Stimulated activated CD8-positive, alpha-beta memory T cell treated with anti-CD3 and anti-CD28 coated beads, Interleukin-15, amount 100 ng/mL, for 4 hours (primary cell): Measurements from ENCODE around the gene CFAP58.
"Not testable (repeated sequence)": the region's sequence is repeated elsewhere in the genome, so short reads cannot be mapped to it uniquely, and the experiment has no call there.

Experiments
- DNase-seq, 2 donors: peaks; one replicate each; pipeline ENCODE4 v3.0.0-alpha.2; 2020; ENCODE audit warnings: low read depth in 2 of 2

CFAP58 gene

DNA sequence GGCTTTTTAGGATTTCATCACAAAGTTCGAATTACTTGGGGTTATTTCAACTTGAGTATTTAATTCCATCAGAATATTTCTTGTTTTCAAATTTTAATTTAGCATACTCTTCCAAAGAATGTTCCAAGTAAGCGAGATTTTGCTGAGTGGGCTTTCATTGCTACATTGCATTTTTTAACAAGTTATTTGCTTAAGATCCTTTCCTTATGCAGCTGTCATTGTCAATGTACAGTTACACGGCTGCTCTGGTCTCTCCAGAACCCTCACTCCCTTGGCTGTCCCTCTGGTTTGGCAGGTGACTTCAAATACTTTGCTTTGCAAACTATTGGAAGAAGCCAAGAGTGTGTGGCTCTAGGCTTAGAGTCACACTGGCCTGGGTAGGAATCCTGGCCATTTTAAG, 80.0 kb downstream of the CFAP58 start:
- DNase-seq = no peak

DNA sequence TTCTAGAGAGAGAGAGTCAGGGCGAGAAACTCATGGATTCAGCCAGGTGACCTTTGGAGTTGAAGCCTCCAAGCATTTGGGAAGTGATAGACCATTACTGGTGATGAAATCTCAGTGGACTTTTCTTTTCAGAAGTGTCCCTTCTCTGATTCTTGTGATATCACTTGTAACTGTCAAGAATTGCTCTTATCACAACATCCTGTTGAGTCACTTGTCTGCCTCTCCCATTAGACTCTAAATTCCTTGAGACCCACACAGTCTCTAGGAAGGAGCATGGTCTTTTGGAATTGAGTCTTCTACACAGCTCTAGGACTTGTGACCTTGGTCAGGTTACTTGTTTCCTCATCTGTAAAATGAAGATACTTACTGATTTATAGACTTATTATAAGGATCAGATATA, 81.0 kb downstream of the CFAP58 start:
- DNase-seq = no peak

DNA sequence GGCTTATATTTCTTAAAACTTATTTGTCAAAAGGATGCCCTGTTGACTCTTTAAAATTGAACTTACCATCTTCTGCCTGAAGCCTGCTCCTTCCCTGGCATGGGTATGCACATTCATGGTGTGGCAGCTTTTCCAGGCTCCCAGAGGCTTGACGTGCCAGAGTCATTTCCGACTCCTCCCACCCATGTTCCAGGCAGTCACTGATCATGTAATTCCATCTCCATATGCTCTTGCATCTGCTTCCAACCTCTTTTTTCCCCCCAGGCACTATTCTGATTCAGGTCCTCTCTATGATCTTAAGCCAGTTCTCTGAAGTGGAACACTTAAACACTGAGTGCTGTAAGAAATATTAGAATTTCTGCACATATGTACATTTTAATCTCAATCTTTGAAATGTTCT, 82.2 kb downstream of the CFAP58 start:
- no peak for DNase-seq

DNA sequence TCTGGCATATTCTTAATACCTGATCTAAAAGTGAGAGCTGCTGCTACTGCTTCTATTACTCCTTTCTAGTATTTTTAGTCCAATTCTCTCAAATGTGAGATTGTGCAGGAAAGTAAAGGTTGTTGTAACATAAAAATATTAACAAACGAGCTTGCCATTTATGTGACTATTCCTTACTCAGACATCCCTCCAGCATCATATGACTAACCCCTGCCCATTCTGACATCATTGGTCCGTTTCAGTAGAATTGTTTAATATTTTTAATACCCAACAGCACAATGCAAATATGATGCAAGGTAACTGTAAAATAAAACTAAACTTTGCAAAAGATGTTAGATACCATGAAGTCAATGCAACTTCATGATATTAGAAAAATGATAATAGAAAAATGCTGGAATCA, 83.6 kb downstream of the CFAP58 start:
- no peak for DNase-seq

DNA sequence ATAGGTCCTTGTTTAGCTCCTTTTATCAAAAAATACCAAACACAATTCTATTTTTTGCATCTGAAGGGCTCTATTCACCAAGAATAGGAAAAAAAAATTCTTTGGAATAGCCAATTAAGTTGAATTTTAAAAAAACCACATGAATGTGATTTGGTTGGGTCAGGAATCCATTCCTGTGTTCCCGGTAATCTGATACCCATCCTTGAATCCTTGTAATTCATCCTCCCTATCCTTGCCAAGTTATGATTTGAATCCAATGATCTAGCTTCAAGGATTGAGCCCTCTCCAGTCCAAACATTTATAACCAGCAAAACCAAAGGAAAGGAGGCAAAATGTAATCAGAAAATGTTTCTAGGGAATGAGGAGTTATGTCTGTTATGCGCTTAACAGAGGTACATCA, 86.6 kb downstream of the CFAP58 start:
- no peak for DNase-seq

DNA sequence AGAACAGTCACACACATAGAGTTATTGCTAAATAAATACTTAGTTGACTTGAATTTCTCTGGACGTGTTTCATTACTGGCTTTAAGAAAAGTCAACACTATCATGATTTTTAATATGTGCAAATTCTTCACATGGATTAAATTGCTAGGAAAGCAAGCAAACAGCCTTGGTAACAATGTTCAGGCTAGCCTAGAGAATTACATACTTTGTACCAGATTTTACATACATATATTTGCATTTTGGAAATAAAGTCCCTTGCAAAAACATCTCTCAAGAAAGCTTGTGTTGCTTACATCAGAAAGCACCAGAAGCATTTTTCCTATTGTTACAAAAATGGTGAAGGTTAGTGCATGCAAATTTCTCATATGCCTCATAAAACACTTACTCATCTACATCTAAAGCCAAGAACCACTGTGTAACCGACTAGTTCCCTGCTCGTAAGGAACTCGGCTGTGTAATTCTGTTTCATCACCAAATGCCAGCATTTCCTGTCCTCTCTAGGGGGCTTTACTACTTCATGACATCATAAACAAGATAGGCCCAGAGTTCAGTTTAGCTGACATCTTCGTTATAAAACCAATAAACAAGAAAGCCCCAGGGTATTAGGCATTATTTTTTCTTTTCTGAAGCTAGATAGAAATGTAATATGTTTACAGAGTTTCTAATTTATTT, 87.8 kb downstream of the CFAP58 start:
- DNase-seq = no peak

DNA sequence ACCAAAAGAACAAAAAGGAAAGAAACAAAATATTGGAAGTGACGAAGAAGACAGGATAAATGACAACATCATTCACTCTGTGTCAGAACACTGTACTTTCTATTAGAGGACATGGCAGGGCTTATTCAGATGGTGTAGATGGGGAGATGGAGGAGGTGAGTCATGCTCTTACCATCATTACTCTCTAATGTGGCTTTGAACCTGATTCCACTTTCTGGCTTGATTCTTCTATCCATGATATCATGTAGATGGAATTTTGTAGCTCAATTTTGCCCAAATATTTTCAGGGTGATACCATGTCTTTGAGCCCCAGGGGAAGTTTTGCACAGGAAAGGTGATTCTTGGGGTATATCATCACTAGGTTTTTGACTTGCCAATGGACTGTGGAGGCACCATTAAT, 91.7 kb downstream of the CFAP58 start:
- DNase-seq = no peak

DNA sequence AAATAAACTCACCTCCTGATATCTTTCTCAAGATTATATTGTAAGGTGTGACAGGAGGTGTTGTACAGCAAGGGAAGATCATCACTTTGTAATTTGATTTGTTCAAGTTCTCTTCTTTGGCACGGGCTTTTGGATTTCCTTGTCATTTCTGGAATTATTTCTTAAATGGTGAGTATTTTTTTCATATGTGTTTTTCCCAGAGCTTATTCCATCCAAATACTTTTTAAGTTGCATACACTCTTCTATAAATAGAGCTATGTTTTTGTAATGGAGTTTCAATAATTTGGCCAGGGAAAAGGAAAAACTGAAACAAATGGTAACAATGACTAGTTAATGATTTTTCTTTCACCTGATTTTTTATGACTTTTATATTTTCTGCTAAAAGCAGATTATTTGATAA, 92.5 kb downstream of the CFAP58 start:
- DNase-seq = no peak

DNA sequence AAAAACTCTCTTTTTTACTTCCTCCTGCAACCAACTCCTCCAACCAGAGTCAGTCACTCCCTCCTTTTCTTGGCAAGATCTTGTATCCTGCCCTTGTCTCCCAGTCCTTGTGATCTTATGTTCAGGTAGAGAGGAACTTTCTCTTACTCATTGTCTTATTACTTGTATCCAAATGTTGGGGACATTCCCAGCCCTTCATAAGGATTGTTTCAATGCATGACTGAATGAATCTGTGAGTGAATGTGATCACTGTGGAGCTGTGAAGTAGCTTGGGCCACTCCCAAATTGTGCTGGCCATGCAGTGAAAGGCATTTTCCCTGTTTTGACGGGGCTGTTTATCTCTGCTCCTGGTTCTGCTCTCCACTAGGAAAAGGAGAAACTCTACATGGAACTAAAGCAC, 93.7 kb downstream of the CFAP58 start:
- DNase-seq = no peak

DNA sequence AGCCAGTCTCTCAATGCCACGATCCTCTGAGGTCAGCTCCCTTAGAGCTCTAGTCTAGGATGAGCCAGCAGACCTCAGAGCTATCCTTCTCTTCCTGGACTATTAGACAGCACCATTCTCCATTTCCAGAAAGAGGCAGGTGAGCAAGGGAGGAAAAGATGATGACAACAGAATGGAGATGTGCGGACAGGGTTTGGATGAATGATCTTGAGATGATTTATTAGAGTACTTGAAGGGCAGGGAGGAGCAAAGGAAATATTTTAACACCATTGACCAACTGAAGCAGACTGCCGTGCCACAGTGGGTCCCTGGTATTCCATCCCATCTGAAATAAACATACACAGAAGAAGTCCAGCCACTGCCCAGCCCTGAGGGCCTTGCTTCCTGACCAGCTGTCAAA, 94.3 kb downstream of the CFAP58 start:
- no peak for DNase-seq

DNA sequence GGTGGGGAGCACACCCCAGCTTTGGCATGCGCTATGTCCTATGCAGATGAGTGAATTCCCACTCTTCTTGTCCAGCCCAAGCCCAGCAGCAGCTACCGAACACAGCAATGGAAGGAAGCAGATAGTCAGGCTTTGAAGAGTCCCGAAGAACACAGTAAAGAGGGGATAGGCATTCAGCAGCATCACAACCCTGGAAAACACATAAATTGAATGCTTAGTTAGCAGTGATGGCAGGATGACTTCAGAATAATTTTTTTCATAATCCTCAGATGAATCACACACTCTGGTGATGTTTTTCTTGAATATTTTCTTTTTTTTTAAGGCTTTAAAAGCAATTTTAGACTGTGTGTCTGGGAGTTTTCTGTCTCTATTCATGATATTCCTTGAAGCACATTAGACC, 95.8 kb downstream of the CFAP58 start:
- no peak for DNase-seq

DNA sequence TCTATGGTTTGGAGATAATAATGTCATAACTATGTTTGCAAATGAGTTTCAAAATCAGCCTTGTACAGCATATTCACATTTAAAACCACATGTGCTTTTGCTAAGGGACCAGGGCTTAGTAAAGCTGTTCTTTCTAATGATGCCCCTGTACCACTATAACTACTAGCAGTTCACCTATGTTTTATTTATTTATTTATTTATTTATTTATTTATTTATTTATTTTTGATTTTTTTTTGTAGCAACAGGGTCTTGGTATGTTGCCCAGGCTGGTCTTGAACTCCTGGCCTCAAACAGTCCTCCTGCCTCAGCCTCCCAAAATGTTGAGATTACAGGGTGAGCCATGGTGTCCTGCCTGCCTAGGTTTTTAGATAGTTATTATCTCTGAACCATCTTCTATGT, 96.9 kb downstream of the CFAP58 start:
- DNase-seq = no peak

DNA sequence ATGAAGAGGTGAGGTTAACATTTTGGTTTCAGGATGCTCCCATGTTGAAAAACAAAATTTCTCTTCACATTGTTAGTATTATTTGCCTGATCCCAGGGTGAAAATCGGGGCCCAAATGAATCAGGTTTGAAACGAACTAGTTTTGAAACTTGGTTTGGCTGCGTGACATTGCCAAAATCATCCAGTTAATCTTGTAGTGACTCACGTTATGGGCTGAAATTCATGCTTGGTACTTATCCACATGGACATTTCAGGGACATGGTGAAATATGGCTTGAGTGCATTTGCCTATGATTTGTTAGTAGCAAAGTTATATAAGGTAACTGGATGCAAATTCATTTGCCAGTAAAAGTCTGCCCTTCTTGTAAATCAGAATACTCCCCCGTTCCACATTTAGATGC, 97.3 kb downstream of the CFAP58 start:
- DNase-seq = no peak

DNA sequence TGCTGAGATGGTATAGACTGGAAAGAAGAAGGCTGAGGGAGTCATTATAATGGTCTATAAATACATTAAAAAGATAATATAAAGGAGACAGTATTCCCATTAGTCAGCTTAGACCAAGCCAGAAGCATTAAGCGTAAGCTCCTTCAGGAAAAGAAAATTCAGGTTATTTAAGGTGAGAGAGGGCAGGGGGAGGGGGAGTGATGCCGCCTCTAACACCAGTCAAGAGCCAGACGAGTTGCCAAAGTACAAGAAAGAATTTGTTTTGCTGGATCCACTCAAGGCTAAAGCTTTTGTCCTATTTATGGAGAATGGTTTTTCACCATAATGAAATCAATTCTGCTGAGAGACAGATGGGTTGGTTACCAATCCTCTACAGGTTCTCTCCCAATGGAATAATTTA, 99.3 kb downstream of the CFAP58 start:
- DNase-seq = no peak

DNA sequence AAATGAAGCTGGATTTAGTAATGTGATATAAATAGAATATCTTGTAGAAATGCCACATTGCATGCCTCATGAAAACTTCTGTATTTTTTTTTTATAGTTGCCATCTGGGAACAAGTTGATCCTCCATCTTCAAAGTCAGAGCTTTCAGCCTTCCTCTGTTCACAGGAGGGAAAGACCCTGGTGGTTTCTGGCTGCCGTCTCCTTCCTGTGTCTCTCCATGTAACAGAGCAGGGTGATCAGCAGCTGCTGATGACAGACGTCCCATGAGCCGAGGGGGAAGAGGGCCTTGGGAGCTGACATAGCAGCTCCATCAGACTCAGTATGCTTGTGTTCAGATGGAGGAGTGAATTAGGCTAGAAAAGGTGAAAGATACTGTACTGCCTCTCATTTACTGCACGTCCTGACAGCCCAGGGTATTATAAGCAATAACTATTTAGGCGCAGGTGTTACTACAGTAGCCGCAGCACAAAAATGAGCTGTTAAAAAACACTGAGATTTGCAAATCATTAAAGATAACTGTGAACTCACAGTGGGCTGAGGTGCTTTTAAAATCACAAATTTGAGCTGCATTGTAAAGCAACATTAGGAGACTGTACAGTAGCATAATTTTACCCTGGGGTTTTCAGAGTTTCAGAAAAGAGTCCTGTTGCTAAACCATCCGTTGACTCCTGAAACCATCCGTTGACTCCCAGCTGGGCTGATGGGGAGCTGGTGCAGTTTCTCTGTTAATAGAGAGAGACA, 103.3 kb downstream of the CFAP58 start:
- no peak for DNase-seq

DNA sequence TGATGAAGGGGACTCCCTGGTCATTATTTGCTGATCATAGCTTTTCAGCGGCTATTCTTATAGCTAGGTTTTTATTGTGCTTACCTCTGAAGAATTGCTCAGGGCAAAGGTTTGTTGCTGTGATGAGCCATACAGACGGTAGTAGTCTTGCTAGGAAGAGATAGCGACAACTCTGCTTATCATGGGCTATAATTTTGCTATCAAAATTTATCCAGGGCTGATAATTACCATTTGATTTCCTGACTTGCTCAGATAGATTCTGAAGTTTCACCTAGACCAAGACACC, 103.9 kb downstream of the CFAP58 start:
- DNase-seq = no peak

DNA sequence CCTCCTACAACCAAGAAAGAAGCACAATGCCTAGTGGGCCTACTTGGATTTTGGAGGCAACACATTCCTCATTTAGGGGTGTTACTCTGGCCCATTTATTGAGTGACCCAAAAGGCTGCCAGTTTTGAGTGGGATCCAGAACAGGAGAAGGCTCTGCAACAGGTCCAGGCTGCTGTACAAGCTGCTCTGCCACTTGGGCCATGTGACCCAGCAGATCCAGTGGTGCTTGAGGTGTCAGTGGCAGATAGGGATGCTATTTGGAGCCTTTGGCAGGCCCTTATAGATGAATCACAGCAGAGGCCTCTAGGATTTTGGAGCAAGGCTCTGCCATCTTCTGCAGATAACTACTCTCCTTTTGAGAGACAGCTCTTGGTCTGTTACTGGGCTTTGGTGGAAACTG, 111.9 kb downstream of the CFAP58 start:
- not testable (repeated sequence) for DNase-seq

DNA sequence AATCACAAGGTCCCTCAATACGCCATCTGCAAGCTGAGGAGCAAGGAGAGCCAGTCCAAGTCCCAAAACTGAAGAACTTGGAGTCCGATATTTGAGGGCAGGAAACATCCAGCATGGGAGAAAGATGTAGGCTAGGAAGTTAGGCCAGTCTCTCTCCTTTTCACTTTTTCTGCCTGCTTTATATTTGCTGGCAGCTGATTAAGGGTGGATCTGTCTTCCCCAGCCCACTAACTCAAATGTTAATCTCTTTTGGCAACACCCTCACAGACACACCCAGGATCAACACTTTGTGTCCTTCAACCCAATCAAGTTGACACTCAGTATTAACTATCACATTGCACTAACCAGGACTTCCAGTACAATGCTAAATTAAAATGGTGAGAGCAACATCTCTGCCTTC, 115.2 kb downstream of the CFAP58 start:
- DNase-seq = not testable (repeated sequence)

DNA sequence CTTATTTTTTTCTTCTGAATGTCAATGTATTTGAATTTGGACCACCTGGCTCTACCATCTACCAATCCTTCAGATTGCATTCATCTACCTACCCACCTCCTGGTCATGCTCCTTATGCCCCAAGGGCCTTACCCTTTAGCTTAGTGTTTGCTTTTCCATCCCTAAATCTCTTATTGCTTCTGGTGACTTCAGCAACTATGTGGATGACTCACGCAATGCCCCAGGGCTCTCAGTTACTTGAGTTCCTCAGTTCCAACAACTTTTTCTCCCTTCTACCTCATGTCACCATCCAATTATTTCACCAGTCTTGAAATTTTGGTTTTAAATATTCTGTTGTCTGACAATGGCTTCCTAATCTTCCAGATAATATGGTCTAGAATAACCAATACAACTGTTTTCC, 118.9 kb downstream of the CFAP58 start:
- no peak for DNase-seq

DNA sequence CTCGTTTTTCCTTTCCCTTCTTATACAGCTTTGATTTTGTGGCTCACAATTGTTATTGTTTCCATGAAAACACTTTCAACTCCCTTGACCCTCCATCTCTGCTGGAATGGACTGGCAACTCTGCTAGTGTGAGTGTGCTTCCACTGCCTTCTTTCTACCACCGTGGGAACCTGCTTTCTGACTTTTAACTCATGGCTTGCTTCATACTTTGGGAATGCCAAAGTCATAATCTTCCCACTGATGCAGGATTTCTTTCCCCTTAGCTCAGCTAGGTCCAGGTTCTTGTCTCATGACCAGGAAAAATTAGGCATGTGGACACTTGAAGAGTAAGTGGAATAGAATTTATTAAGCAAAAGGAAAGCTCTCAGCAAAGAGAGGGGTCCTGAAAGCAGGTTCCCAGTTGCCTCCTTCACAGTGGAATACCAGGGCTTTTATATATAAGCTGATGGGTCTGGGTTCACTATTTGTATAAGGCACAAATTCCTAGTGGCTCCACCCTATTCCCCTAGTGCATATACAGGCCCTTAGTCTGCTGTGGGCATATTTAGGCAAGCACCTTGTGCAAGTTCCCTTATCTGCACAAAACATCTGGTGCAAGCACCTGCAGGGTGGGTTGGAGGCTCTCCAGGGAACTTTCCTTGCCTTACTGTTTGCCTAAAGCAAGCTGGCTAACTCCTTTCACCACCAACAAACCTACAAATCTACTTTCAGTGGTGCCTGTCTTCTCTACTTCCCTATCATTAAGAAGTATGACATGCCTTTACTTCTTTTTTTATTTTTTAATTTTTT, 119.5 kb downstream of the CFAP58 start:
- DNase-seq = no peak

DNA sequence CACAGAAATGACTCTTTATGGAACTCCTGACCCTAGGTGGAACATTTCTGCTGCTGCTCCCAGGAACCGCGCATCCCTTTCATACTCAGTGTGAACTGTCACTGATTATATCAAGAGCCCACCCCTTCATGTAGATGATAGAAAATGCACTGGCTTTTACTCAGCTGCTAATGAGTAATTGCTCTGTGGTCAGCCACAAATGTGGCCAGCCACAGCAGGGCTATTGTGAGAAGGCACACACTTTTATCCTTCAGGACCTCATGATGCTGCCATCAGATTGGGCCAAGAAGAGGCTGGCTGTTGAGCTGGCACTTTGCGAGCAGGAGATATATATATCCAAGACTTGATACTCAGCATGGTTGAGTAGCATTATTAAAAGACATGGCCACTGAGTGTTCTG, 124.7 kb downstream of the CFAP58 start:
- no peak for DNase-seq

DNA sequence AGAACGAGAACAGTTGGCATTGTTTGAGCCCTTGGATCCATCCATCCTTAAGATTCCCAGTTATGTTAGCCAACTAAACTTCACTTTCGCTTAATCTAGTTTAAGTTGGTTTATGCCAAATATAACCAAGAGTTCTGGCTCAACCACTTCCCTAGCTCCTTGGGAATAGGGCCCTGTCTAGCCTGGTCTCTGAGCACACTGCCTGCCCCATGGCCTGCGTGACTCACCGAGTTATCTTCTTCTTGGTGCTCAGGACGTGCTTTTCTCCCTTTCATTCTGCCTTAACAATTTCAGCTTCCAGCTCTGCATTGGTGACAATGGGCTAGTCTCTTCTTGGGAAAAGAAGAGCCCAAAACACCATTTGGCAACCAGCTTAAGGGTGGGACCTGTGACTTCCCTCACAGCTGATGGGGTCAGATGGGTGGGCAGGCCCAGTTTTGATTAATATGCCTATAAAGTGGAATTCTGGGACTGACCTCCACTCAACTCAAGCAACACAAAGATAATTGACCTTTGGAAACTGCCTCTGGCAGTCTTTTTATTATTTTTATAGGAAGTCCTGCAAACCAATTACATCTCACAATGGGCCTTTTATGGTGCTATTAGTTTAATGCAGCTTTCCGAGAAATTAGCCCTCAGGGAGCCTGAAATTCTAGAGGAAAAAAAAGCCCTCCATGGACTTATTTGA, 126.4 kb downstream of the CFAP58 start:
- DNase-seq = no peak

DNA sequence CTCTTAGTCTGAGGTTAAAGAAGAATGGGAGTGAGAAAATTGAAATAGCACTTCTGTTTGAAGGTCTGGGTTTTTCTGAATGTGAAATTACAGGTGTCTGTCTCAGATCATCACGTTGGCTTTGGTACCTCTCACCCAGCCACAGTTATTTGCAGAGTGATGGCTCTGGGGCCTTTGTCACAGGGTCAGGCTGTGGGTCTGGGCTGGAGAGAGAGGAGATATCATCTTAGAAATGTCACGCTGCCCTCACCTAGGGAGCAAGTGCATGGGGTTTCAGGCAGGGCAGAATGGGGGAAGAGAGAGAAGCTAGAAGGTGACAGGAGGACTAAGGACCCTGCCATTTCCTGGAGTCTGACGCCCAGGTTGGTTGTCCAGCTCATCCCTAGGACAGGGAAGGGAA, 127.2 kb downstream of the CFAP58 start:
- DNase-seq = no peak
